Muscle of leg (tissue), 11 donors: ENCODE data around the gene CCM2L. TPM values are rescaled to one million over a fixed set of nuclear protein-coding genes. Genes with fewer than 3 reads are reported as not detected.
A peak's percentile ranks its signal among the peaks of the same experiment; 100 is the strongest.
"Not testable (repeated sequence)": the region's sequence is repeated elsewhere in the genome, so short reads cannot be mapped to it uniquely, and the experiment has no call there.

ENCODE experiments used
- DNase-seq: peaks from one replicate; pipeline ENCODE4 v3.0.0; 2013
- H3K27ac ChIP-seq: one replicate; pipeline ENCODE4 v1.5.1; 2013; ENCODE audit warnings: mild to moderate bottlenecking, low read length, control low read depth
- H3K27me3 ChIP-seq: one replicate; pipeline ENCODE4 v1.6.1; 2013; ENCODE audit warnings: low read length; ENCODE audit not compliant: control insufficient read depth, insufficient read depth
- H3K36me3 ChIP-seq: one replicate; pipeline ENCODE4 v1.6.1; 2013; ENCODE audit warnings: low read length; ENCODE audit not compliant: control insufficient read depth, insufficient read depth
- H3K4me1 ChIP-seq: one replicate; pipeline ENCODE4 v1.6.1; 2013; ENCODE audit warnings: low read length; ENCODE audit not compliant: control insufficient read depth, insufficient read depth
- H3K4me3 ChIP-seq: one replicate; pipeline ENCODE4 v1.5.1; 2013; ENCODE audit warnings: low read length, control low read depth
- H3K9me3 ChIP-seq: replicated peaks from 2 replicates; pipeline ENCODE4 v1.6.1; 2013; ENCODE audit warnings: low read depth, low read length; ENCODE audit not compliant: control insufficient read depth
- WGBS: methylation state at CpG from one replicate; pipeline ENCODE4 v1.1.5; 2013; ENCODE audit warnings: missing lambda C conversion rate; ENCODE audit not compliant: insufficient coverage; 5-methylcytosine and 5-hydroxymethylcytosine counted together
- polyA plus RNA-seq, 8 donors: library from polyadenylated mRNA; unstranded; fragments of 120-200 nt; gene quantifications; one replicate each; pipeline versions ENCODE4 v1.2.1 to v1.2.3, GENCODE V29; 2013; ENCODE audit warnings: inconsistent platforms in 1 of 8, low replicate concordance in 1 of 8; ENCODE audit not compliant: insufficient read length in 8 of 8, insufficient read depth in 1 of 8
- total RNA-seq: library from RNA; stranded (reverse); fragments of 120-200 nt; gene quantifications from one replicate; pipeline ENCODE4 v1.2.4, GENCODE V29; 2013

The CCM2L gene
- total and polyA plus RNA-seq, 9 donors = 4.9 to 7.8 (median 6.0) TPM

DNA sequence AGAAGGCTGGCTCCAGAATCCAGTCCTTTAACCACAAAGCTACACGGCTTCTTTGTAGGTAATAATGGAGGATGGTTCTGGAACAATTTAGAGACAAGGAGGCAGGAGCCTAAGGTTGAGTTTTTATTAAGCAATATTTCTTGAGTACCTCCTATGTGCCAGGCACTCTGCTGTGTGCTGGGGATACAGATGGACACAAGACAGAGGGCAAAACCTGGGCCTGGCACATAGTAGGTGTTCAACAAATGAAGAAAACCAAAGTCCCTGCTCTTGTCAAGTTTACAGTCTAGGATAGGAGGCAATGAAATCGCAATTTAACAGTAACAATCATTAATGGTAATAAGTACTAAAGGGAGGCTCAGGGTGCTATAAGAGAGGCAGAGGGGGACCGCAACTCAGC, 17.4 kb downstream of the CCM2L start:
- 100% methylated on average over 1 of the region's 3 CpGs for WGBS
- Histone ChIP-seq H3K27me3 (peaks cover 15% of the 10 kb centered on the region), H3K4me3 (no peak overlapping the region), H3K36me3 (no peaks in the 10 kb centered on the region), H3K9me3 (no peaks in the 10 kb centered on the region), H3K4me1 (peaks cover 6% of the 10 kb centered on the region), H3K27ac (no peak overlapping the region)
- DNase-seq = no peak

DNA sequence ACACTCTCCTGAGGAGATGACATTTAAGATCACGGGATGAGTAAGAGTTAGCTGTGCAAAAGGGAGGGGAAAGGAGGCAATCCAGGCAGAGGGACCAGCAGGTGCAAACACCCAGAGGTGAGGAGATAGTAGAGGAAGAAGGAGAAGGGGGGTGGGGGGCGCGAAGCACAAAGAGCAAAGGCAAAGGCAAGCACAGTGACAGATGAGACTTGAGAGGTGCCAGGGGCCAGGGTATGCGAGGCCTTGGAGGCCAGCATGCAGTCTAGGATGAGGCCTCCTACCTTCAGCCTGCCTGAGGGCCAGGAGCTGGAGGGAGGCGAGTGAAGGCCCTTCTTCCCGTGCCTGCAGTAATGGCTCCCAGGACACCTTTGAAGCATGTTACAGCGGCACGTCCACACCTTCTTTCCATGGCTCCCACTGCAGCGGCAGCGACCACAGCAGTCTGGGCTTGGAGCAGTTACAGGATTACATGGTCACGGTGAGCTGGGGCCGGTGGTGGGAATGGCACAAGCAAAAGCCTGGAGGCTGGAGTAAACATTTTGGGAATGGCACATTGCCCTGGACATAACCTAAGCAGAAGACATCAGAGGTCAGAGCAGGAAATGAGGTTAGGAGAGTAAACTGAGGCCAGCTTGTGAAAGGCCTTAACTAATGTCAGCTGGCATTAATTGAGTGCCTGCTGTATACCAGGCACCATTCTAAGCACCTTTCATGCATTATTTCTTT, 18.6 kb downstream of the CCM2L start:
- Histone ChIP-seq H3K9me3 (no peaks in the 10 kb centered on the region), H3K4me3 (no peak overlapping the region), H3K27me3 (peaks cover 15% of the 10 kb centered on the region), H3K27ac (no peak overlapping the region), H3K4me1 (peaks cover 6% of the 10 kb centered on the region), H3K36me3 (no peaks in the 10 kb centered on the region)
- no peak for DNase-seq
- WGBS = 27% methylated on average over 11 of the region's 12 CpGs

- H3K27ac ChIP-seq = no peak overlapping the region
- H3K4me3 ChIP-seq = no peak overlapping the region
- WGBS = 64% methylated on average over 11 of the region's 11 CpGs
- no peak for DNase-seq
- peaks cover 19% of the 10 kb centered on the region for H3K27me3 ChIP-seq
- no peaks in the 10 kb centered on the region for H3K36me3 ChIP-seq
- H3K9me3 ChIP-seq = no peaks in the 10 kb centered on the region
- peaks cover 6% of the 10 kb centered on the region for H3K4me1 ChIP-seq
Observed at GRCh38 chr20:32029561-32029960, 19.3 kb downstream of the CCM2L start.

DNA sequence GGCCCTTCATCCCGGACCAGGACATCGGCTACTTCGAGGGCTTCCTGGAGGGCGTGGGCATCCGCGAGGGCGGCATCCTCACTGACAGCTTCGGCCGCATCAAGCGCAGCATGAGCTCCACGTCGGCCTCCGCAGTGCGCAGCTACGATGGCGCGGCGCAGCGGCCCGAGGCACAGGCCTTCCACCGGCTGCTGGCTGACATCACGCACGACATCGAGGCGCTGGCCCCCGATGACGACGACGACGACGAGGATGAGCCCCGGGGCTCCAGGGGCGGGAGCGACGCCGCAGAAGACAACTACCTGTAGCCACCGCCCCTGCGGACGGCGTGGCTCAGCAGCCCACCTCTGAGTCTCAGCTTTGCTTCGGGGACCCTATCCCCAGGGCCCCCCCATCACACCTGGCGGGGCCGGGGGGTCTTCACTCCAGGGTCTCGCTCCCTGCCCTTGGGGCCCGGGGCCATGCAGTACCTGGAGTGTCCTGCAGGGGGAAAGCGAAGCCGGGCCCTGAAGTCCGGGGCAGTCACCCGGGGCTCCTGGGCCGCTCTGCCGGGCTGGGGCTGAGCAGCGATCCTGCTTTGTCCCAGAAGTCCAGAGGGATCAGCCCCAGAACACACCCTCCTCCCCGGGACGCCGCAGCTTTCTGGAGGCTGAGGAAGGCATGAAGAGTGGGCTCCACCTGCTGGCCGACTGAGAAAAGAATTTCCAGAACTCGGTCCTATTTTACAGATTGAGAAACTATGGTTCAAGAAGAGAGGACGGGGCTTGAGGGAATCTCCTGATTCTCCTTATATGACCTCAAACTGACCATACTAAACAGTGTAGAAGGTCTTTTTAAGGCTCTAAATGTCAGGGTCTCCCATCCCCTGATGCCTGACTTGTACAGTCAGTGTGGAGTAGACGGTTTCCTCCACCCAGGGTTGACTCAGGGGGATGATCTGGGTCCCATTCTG, 21.0 kb downstream of the CCM2L start:
- H3K36me3 ChIP-seq = no peaks in the 10 kb centered on the region
- 10% methylated on average over 48 of the region's 59 CpGs for WGBS
- peaks cover 29% of the 10 kb centered on the region for H3K27me3 ChIP-seq
- H3K4me1 ChIP-seq = peaks cover 6% of the 10 kb centered on the region
- H3K27ac ChIP-seq = no peak overlapping the region
- no peaks in the 10 kb centered on the region for H3K9me3 ChIP-seq
- DNase-seq = peak; percentile 82
- H3K4me3 ChIP-seq = peak overlapping the region; percentile 23

GRCh38 chr20:32033316-32033715, 23.1 kb downstream of the CCM2L start:
- H3K27ac ChIP-seq = no peak overlapping the region
- no peaks in the 10 kb centered on the region for H3K36me3 ChIP-seq
- WGBS = no CpG with 5 or more reads among the region's 2 CpGs
- H3K4me3 ChIP-seq = no peak overlapping the region
- peaks cover 2% of the 10 kb centered on the region for H3K9me3 ChIP-seq
- no peak for DNase-seq
- H3K27me3 ChIP-seq = peaks cover 33% of the 10 kb centered on the region
- H3K4me1 ChIP-seq = peaks cover 6% of the 10 kb centered on the region

GRCh38 chr20:32033721-32034120, 23.5 kb downstream of the CCM2L start:
- H3K9me3 ChIP-seq, H3K4me3 ChIP-seq, H3K4me1 ChIP-seq, H3K27ac ChIP-seq, H3K36me3 ChIP-seq, DNase-seq: not testable (repeated sequence)
- peaks cover 33% of the 10 kb centered on the region for H3K27me3 ChIP-seq
- WGBS = 50% methylated on average over 3 of the region's 3 CpGs

DNA sequence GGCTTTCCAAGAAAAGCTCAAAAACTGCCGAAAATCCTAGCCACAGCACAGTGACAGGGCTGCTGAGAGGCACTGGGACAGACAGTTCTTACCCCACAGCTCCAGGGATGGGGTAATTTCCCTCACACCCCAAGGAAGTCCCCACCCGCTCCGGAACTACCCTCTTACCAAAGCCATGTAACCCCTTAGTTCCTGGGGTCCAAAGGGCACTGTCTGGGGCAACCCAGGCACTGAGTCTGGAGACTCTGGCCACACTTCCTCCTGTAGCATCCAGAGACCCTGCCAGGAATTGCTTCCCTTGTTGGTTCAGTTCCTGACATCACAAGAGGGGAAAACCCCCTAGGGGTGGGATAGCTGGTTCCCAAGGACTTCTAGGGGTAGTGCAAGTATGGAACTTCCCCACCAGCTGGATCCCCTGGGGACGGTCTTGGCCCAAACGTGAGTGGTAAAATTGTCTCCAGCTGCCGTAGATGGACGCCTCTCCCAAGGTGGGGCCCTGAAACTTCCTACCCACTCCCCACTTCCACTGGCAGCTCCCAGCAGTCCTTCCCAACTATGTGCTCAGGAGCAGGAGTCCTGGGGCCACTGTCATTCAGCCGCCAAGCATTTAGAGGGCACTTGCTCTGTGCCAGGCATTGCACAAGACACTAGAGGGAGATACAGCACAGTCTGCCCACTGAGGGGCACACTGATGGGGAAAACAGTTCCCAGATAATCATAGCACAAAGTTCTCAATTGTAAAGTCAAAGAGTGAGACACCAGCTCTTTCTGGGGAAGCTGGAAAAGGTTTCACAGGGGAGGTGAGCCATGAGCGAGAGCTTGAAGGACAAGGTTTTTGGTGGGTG, 24.6 kb downstream of the CCM2L start:
- H3K27ac ChIP-seq = no peak overlapping the region
- H3K9me3 ChIP-seq = peaks cover 2% of the 10 kb centered on the region
- no peaks in the 10 kb centered on the region for H3K36me3 ChIP-seq
- DNase-seq = peak; percentile 21
- H3K4me3 ChIP-seq = no peak overlapping the region
- peaks cover 33% of the 10 kb centered on the region for H3K27me3 ChIP-seq
- H3K4me1 ChIP-seq = peaks cover 6% of the 10 kb centered on the region
- WGBS = 44% methylated on average over 5 of the region's 9 CpGs

DNA sequence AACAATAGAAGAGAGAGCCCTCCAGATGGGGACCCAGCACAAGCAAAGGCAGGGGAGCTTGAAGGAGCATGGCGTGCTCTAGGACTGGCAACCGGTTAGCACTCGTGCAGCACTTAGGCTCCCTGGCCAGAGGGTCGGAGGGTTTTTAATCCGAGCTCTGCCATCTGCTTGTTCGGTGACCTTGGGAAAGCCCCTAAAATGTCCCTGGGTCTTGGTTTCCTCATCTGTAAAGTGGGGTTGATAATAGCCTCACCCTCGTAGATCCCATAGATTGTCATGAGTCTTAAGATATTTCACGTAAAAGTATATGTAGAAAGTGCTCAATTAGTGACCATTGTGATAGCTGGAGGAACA, 25.2 kb downstream of the CCM2L start:
- DNase-seq = no peak
- no peaks in the 10 kb centered on the region for H3K36me3 ChIP-seq
- H3K4me3 ChIP-seq = no peak overlapping the region
- H3K4me1 ChIP-seq = peaks cover 9% of the 10 kb centered on the region
- H3K27ac ChIP-seq = no peak overlapping the region
- peaks cover 33% of the 10 kb centered on the region for H3K27me3 ChIP-seq
- H3K9me3 ChIP-seq = peaks cover 2% of the 10 kb centered on the region
- 83% methylated on average over 8 of the region's 8 CpGs for WGBS

DNA sequence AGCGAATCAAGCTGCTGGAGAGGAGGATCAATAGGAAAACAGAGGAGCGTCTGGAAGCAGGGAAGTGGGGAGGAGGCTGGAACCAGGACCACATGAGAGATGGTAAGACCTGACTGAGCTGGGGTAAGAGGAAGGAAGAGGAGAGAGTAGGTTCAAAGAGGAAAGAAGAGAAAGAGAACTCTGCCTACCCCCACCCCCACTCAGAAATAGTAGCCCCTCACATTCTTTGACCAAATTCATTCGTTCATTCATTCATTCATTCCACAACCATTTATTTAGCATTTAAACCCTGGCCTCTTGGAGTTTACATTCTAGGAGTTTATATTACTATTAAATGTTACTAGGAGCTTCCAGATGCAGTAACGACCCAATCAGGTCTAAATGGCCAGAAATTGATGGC, 26.0 kb downstream of the CCM2L start:
- Histone ChIP-seq H3K4me3 (no peak overlapping the region), H3K27ac (no peak overlapping the region), H3K27me3 (peaks cover 26% of the 10 kb centered on the region), H3K9me3 (peaks cover 2% of the 10 kb centered on the region), H3K36me3 (no peaks in the 10 kb centered on the region), H3K4me1 (peaks cover 9% of the 10 kb centered on the region)
- no peak for DNase-seq
- 43% methylated on average over 3 of the region's 4 CpGs for WGBS
